Measurements from ENCODE around the gene GIGYF1. TPM values are rescaled to one million over a fixed set of nuclear protein-coding genes. Genes with fewer than 3 reads are reported as not detected.

Gene GIGYF1
- total and polyA plus RNA-seq, 2 of the 8 experiments (the other 6 are each of a cell fraction or from before 2014, with no cell fraction given), result 24.1 to 99.3 TPM

- TF ChIP-seq JUN (IDR thresholded peaks at IDR 0.05; ENCODE audit: low read depth, low read length) (no peak), SRF (IDR thresholded peaks at IDR 0.05; ENCODE audit: low read depth, low read length) (0 out of 2 replicates have a peak, but pooled peaks have one; percentile 3), RBBP5 (IDR thresholded peaks at IDR 0.05; ENCODE audit: borderline replicate concordance, low read depth, low read length) (0 out of 2 replicates have a peak, but pooled peaks have one; percentile 36), KDM4A (IDR thresholded peaks at IDR 0.05; ENCODE audit: low read depth, low read length, severe bottlenecking) (no peak), MAX (IDR thresholded peaks at IDR 0.05) (peak; percentile 65), SAP30 (IDR thresholded peaks at IDR 0.05; ENCODE audit: insufficient read depth, insufficient replicate concordance, low read length) (no peak), RFX5 (IDR thresholded peaks at IDR 0.05; ENCODE audit: borderline replicate concordance, low read depth, low read length) (no peak), YY1 (IDR thresholded peaks at IDR 0.05; ENCODE audit: low read depth, low read length) (peak; percentile 48; the same call in 1 of the 2 replicates), RXRA (IDR thresholded peaks at IDR 0.05; ENCODE audit: insufficient read depth, low read depth, low read length) (no peak), ASH2L (IDR thresholded peaks at IDR 0.05; ENCODE audit: low read length) (peak; percentile 90)
Observed at GRCh38 chr7:100673302-100673941, 20.6 kb downstream of the GIGYF1 start, which contains the start of gene GNB2 (continued).

All from H1 (cell line).